Kidney (tissue), 14 donors: Measurements from ENCODE around the gene TREML4. TPM values are rescaled to one million over a fixed set of nuclear protein-coding genes. Genes with fewer than 3 reads are reported as not detected.
"Not testable (repeated sequence)": the region's sequence is repeated elsewhere in the genome, so short reads cannot be mapped to it uniquely, and the experiment has no call there.

Source experiments
- DNase-seq, 5 donors: peaks; one replicate each; pipeline ENCODE4 v3.0.0-alpha.2; 2013 to 2020
- FAIRE-seq: peaks from 2 replicates; lab custom pipeline; 2012; peaks lifted over from hg19 to GRCh38; lab: Jason Lieb, UNC
- H3K27ac ChIP-seq, 2 donors: one replicate each; pipeline ENCODE4 v1.7.0; 2013; ENCODE audit warnings: low read depth in 2 of 2, low read length in 2 of 2, inconsistent platforms in 1 of 2
- H3K27me3 ChIP-seq: one replicate; pipeline ENCODE4 v1.7.1; 2013; ENCODE audit warnings: low read length, inconsistent platforms; ENCODE audit not compliant: control insufficient read depth, insufficient read depth
- H3K36me3 ChIP-seq, 3 donors: one replicate each; pipeline versions ENCODE4 v1.7.0 to v1.7.1; 2013; ENCODE audit warnings: low read length in 3 of 3, control low read depth in 1 of 3, inconsistent platforms in 1 of 3; ENCODE audit not compliant: insufficient read depth in 3 of 3, control insufficient read depth in 2 of 3
- H3K4me1 ChIP-seq, 3 donors: one replicate each; pipeline versions ENCODE4 v1.7.0 to v1.7.1; 2013; ENCODE audit warnings: low read length in 3 of 3, inconsistent platforms in 1 of 3, low read depth in 1 of 3; ENCODE audit not compliant: control insufficient read depth in 2 of 3, insufficient read depth in 2 of 3
- H3K4me3 ChIP-seq, 3 donors: one replicate each; pipeline versions ENCODE4 v1.7.0 to v1.8.1; 2013; ENCODE audit warnings: low read length in 3 of 3, control low read depth in 1 of 3, inconsistent platforms in 1 of 3
- H3K9ac ChIP-seq, 3 donors: one replicate each; pipeline versions ENCODE4 v1.7.0 to v1.7.1; 2013; ENCODE audit warnings: low read length in 3 of 3, control low read depth in 1 of 3, inconsistent platforms in 1 of 3
- H3K9me3 ChIP-seq, 3 donors: one replicate each; pipeline versions ENCODE4 v1.7.0 to v1.7.1; 2013; ENCODE audit warnings: low read length in 3 of 3, control low read depth in 1 of 3, inconsistent platforms in 1 of 3; ENCODE audit not compliant: control insufficient read depth in 2 of 3, insufficient read depth in 1 of 3
- intact Hi-C: fragments of 100-400 bp; cut with DNase I; formaldehyde crosslinking; loops from one replicate; pipeline ENCODE4 v1.11.1; 2022
- polyA plus RNA-seq: library from polyadenylated mRNA; stranded (reverse); fragments of 350-450 nt; fragmentation: Illumina TruSeq; extraction: RNeasy Lipid Tissue Mini Kit (QIAGEN cat#74804); gene quantifications from one replicate; pipeline ENCODE4 v1.2.3, GENCODE V29; 2014; ENCODE audit warnings: low read depth, low replicate concordance; ENCODE audit not compliant: insufficient read depth
- total RNA-seq: library from RNA; stranded (reverse); fragmentation: NEBNext Ultra II Directional; extraction: Animal tissue kit (Norgen Biotek cat#: 25700); gene quantifications from one replicate; pipeline ENCODE4 v1.2.1, GENCODE V29; 2021
- TF ChIP-seq, protein P1 (sequence below): IDR thresholded peaks from 3 replicates; pipeline ENCODE4 v1.5.1; 2012; ENCODE audit warnings: mild to moderate bottlenecking, moderate library complexity, borderline replicate concordance; ENCODE audit not compliant: insufficient read depth; ENCODE audit errors: extremely low read depth
- donor health status: control.
- donor health status: control.
- donor health status: control.
- donor health status: control.
- donor health status: control.
- donor health status: DM: yes; HTN: yes; CAD: no.
- donor health status: Normal renal cell carcinoma (clear cell type).

Gene TREML4
- total and polyA plus RNA-seq, 2 donors from 2014 or later: not detected

DNA sequence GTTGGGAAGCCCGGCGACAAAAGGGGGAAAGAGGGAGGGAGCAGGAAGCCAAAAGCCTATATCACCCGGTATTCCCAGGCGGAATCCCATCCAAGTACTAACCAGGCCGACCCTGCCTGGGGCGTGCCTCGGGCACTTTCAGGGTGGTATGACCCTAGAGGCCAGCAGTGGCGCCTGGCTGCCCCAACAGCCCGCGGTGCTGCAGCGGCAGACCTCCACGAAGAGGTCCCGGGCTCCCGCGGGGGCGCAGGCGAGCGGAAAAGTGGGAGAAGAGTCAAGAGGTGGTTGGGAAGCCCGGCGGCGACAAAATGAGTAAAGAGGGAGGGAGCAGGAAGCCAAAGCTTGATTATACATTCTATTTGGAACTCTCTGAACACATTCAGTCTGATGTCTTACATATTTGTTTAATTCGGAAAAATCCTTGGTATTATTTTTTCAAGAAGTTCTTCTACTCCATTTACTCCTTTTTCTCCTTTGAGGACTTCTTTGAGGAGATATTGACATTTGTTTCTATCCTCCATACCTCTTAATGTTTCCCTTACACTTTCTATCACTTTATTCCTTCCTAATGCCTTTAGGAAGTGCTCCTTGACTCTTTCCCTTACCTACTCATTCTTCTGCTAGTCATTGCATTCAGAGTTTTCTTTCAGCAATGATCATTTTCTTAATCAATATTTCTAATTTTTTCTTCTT lies 11.5 kb downstream of the TREML4 start:
- no peaks in the 10 kb centered on the region for H3K36me3 ChIP-seq
- intact Hi-C loops: no loop called here
- H3K9me3 ChIP-seq: no peaks in the 10 kb centered on the region
- H3K4me3 ChIP-seq: no peak overlapping the region
- FAIRE-seq (no peak), DNase-seq (peak in 1 of 5 donors; percentile 51)
- no peaks in the 10 kb centered on the region for H3K27me3 ChIP-seq
- H3K4me1 ChIP-seq: no peaks in the 10 kb centered on the region
- H3K27ac ChIP-seq: no peak overlapping the region
- no peak overlapping the region for H3K9ac ChIP-seq
- TF ChIP-seq, protein P1, sequence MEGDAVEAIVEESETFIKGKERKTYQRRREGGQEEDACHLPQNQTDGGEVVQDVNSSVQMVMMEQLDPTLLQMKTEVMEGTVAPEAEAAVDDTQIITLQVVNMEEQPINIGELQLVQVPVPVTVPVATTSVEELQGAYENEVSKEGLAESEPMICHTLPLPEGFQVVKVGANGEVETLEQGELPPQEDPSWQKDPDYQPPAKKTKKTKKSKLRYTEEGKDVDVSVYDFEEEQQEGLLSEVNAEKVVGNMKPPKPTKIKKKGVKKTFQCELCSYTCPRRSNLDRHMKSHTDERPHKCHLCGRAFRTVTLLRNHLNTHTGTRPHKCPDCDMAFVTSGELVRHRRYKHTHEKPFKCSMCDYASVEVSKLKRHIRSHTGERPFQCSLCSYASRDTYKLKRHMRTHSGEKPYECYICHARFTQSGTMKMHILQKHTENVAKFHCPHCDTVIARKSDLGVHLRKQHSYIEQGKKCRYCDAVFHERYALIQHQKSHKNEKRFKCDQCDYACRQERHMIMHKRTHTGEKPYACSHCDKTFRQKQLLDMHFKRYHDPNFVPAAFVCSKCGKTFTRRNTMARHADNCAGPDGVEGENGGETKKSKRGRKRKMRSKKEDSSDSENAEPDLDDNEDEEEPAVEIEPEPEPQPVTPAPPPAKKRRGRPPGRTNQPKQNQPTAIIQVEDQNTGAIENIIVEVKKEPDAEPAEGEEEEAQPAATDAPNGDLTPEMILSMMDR: no peak

DNA sequence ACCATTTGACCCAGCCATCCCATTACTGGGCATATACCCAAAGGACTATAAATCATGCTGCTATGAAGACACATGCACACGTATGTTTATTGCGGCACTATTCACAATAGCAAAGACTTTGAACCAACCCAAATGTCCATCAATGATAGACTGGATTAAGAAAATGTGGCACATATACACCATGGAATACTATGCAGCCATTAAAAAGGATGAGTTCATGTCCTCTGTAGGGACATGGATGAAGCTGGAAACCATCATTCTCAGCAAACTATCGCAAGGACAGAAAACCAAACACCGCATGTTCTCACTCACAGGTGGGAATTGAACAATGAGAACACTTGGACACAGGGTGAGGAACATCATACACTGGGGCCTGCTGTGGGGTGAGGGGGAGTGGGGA lies 18.4 kb downstream of the TREML4 start:
- H3K9me3 ChIP-seq, H3K27me3 ChIP-seq, H3K36me3 ChIP-seq, DNase-seq, H3K9ac ChIP-seq, H3K4me3 ChIP-seq, H3K27ac ChIP-seq, FAIRE-seq, intact Hi-C loops, H3K4me1 ChIP-seq: not testable (repeated sequence)

DNA sequence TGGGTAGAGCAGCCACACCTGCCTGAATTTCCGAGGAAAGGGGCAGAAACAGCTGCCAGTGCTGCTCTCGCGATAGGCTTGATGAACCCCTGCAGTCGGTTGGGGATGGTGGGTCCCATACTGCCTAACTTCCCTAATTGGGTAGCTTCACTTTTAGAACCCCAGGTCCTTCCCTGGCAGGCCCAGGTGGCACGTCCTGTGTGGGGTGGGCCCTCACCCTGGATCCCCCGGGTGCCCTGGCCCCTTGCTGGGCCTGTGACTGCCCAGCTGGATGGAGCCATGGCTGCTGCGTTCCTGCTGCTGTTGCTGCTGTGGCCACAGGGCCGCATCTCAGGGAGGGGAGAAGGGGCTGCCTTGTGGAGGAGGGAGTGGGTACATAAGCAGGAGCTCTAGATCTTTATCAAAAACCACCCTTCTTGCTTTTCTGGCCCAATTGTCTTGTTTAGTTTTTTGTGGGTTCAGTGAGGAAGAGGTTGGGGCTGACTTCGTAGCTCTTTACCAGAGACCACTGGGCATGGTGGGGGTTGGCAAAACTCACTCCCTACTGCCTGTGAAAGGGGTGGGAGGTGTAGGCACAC lies 19.2 kb downstream of the TREML4 start:
- intact Hi-C loops: no loop called here
- FAIRE-seq (no peak), DNase-seq (peak in 1 of 5 donors; percentile 51)
- Histone ChIP-seq H3K9me3 (no peaks in the 10 kb centered on the region), H3K4me3 (no peak overlapping the region), H3K27me3 (no peaks in the 10 kb centered on the region), H3K27ac (no peak overlapping the region), H3K4me1 (no peaks in the 10 kb centered on the region), H3K36me3 (no peaks in the 10 kb centered on the region), H3K9ac (no peak overlapping the region)
- TF ChIP-seq, protein P1: no peak

DNA sequence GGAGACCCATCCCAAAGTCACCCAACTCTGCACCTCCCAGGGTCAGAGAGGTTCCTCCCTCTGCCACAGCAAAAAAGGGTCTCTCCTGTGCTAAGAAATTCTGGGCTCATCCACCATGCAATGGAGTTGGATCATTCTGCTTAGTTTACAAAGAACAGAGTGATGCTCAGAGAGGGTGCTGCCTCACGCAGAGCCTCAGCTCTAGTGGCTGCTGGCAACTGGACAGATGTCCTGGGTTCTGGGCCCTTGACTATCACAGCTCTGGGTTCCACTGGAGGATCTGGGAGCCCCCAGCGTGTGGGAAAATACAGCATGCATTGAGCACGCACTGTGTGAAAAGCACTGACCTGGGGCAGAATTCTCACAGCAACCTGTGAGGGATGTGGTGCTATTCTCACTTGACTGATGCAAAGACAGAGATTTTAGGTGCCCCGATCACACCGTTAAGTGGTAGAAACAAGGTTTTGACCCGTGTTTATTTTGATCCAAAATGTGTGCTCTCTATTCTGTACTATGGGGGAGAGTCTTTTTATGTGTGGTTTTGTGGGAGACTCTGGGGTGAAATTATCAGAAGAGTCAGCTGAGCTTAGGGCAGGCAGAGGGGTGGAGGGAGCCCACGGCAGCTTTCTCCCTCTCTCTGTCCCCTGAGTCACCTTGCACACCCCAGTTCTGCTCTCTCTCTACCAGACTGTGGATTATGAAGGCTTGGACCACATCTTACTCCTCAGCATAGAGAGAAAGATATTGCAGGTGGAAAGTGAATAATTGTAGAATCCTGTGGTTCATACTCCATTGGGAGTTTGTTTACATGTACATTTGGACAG lies 19.9 kb downstream of the TREML4 start:
- intact Hi-C loops: no loop called here
- H3K4me1 ChIP-seq: no peaks in the 10 kb centered on the region
- no peak for DNase-seq
- FAIRE-seq: no peak
- H3K9ac ChIP-seq: no peak overlapping the region
- H3K9me3 ChIP-seq: no peaks in the 10 kb centered on the region
- no peaks in the 10 kb centered on the region for H3K27me3 ChIP-seq
- H3K4me3 ChIP-seq: no peak overlapping the region
- H3K36me3 ChIP-seq: no peaks in the 10 kb centered on the region
- TF ChIP-seq, protein P1: no peak
- no peak overlapping the region for H3K27ac ChIP-seq
